AG04450 (cell line): ENCODE measurements around the gene MRPL46. TPM values are rescaled to one million over a fixed set of nuclear protein-coding genes. Genes with fewer than 3 reads are reported as not detected.

Experiments used
- CTCF ChIA-PET: fragments of 300-600, 350-600 bp; formaldehyde crosslinking; extraction: SDS; loops from one replicate; lab custom pipeline; 2022; ENCODE audit warnings: antibody characterized with exemption, inconsistent platforms; lab: Charles Lee
- POLR2A ChIA-PET: fragments of 350-600 bp; formaldehyde crosslinking; extraction: SDS; loops from one replicate; lab custom pipeline; 2021; ENCODE audit warnings: antibody characterized with exemption, inconsistent platforms; lab: Yijun Ruan, JAX
- DNase-seq: peaks from one replicate; pipeline ENCODE4 v3.0.0-alpha.2; 2011; ENCODE audit warnings: low read depth, low spot score
- H3K27ac ChIP-seq: one replicate; pipeline ENCODE4 v1.5.1; 2012; ENCODE audit warnings: low read depth, low read length, control low read depth
- H3K27me3 ChIP-seq: one replicate; pipeline ENCODE4 v1.6.0; 2012; ENCODE audit warnings: low read length; ENCODE audit not compliant: control insufficient read depth, insufficient read depth
- H3K4me3 ChIP-seq: 2 replicates; pipeline ENCODE4 v1.5.1; 2011; ENCODE audit warnings: mild to moderate bottlenecking, low read depth, low read length, control low read depth
- H3K9me3 ChIP-seq: 2 replicates; pipeline ENCODE4 v1.5.1; 2012; ENCODE audit warnings: low read length; ENCODE audit not compliant: control insufficient read depth, insufficient read depth
- polyA plus RNA-seq: library from polyadenylated mRNA; depleted of rRNA; stranded (reverse); fragments of >200 nt; gene quantifications from 2 replicates; pipeline ENCODE4 v1.2.3, GENCODE V29; 2011; rRNA removed
- TF ChIP-seq, protein P1 (sequence below): IDR thresholded peaks from 2 replicates; pipeline ENCODE4 v1.5.1; 2011; ENCODE audit warnings: low read depth, low read length, control low read depth, inconsistent platforms

Gene MRPL46
- polyA plus RNA-seq, 1 experiment: 28.0 TPM

GRCh38 chr15:88423331-88423730 lies 43.9 kb downstream of the MRPL46 start:
- TF ChIP-seq, protein P1, sequence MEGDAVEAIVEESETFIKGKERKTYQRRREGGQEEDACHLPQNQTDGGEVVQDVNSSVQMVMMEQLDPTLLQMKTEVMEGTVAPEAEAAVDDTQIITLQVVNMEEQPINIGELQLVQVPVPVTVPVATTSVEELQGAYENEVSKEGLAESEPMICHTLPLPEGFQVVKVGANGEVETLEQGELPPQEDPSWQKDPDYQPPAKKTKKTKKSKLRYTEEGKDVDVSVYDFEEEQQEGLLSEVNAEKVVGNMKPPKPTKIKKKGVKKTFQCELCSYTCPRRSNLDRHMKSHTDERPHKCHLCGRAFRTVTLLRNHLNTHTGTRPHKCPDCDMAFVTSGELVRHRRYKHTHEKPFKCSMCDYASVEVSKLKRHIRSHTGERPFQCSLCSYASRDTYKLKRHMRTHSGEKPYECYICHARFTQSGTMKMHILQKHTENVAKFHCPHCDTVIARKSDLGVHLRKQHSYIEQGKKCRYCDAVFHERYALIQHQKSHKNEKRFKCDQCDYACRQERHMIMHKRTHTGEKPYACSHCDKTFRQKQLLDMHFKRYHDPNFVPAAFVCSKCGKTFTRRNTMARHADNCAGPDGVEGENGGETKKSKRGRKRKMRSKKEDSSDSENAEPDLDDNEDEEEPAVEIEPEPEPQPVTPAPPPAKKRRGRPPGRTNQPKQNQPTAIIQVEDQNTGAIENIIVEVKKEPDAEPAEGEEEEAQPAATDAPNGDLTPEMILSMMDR: no peak
- no peak overlapping the region for H3K27ac ChIP-seq
- peaks cover 13% of the 10 kb centered on the region for H3K27me3 ChIP-seq
- H3K4me3 ChIP-seq: no peak overlapping the region
- no peak for DNase-seq
- ChIA-PET CTCF (no interaction called here), POLR2A (no interaction called here)
- H3K9me3 ChIP-seq: no peaks in the 10 kb centered on the region

DNA sequence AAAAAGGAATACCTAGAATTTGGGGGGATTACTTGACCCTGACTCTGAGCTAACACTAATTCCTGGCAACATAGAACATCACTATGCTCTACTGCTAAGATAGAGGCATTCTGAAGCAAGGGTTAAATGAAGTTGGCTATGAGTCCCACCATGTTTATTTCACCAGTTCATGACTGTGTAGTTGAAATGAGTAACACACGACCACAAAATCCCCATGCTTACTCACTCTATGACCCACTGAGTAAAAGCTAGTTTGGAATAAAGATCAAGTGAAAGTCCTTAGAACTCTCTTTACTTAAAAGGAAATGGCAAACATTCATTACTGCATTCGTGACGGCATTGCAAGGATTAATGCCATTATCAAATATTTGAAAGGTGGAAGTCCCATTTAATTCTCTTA lies 47.4 kb downstream of the MRPL46 start:
- no peak overlapping the region for H3K4me3 ChIP-seq
- POLR2A ChIA-PET: interaction anchor here (0.7 kb wide), 1 partner anchor 45 kb away, joined by 4 read pairs; no protein-coding TSS in a partner anchor
- CTCF ChIA-PET: interaction anchor here (1.5 kb wide), 1 partner anchor 19 kb away, joined by 3 read pairs; no protein-coding TSS in a partner anchor
- no peaks in the 10 kb centered on the region for H3K27me3 ChIP-seq
- TF ChIP-seq, protein P1: no peak
- peak; percentile 16 for DNase-seq
- no peak overlapping the region for H3K27ac ChIP-seq
- H3K9me3 ChIP-seq: no peaks in the 10 kb centered on the region

Other genes with a start within 250 kb of the MRPL46 start
- 0.14 and 0.21 TPM in 2 replicates for gene NTRK3, start 210.6 kb downstream of the MRPL46 start, polyA plus RNA-seq
- 55.6 and 65.0 TPM in 2 replicates for gene MRPS11, start 320 bp upstream of the MRPL46 start, polyA plus RNA-seq
- 7.3 and 7.7 TPM in 2 replicates for gene DET1, start 79.3 kb upstream of the MRPL46 start, polyA plus RNA-seq
- gene AEN, start 154.0 kb upstream of the MRPL46 start, polyA plus RNA-seq: 41.8 and 49.1 TPM in 2 replicates
- gene ISG20, start 171.6 kb upstream of the MRPL46 start, polyA plus RNA-seq: 5.2 and 5.5 TPM in 2 replicates